SH-SY5Y (cell line): ENCODE data around the gene CERS5.

ENCODE experiments used
- GATA2 ChIP-seq: IDR thresholded peaks from 2 replicates; pipeline ENCODE4 v1.6.1; 2011; ENCODE audit warnings: mild to moderate bottlenecking, low read depth, low read length
- GATA3 ChIP-seq: IDR thresholded peaks from 2 replicates; pipeline ENCODE4 v1.6.1; 2011; ENCODE audit warnings: low read depth, mild to moderate bottlenecking, low read length, moderate library complexity

- TF ChIP-seq GATA3 (no peak), GATA2 (no peak)
Measured at GRCh38 chr12:50184261-50184660, 17.1 kb upstream of the CERS5 start.
